OCI-LY3 (cell line): ENCODE measurements around the gene NAT8L.

Experiments used
- H2AFZ ChIP-seq: fragments of 200-600, 300-600 bp; shearing (Covaris generic); 2 replicates; pipeline ENCODE4 v1.6.0; 2014; ENCODE audit warnings: antibody characterized with exemption, low read depth, low read length
- H3K27ac ChIP-seq: fragments of 200-600, 300-600 bp; sonication (generic); 2 replicates; pipeline ENCODE4 v1.5.1; 2014; ENCODE audit warnings: mild to moderate bottlenecking, low read length, moderate library complexity, mixed read lengths
- H3K27me3 ChIP-seq: fragments of 200-600, 300-600 bp; sonication (generic); 2 replicates; pipeline ENCODE4 v1.6.1; 2014; ENCODE audit warnings: low read depth, low read length, mixed read lengths
- H3K36me3 ChIP-seq: fragments of 200-600, 300-600 bp; sonication (generic); replicated peaks from 2 replicates; pipeline ENCODE3; 2014; ENCODE audit warnings: low read depth, low read length, mixed read lengths
- H3K4me1 ChIP-seq: fragments of 300-600, 200-600 bp; sonication (generic); 2 replicates; pipeline ENCODE4 v1.6.1; 2014; ENCODE audit warnings: low read length, mixed read lengths
- H3K4me2 ChIP-seq: fragments of 200-600, 300-600 bp; sonication (generic); 2 replicates; pipeline ENCODE4 v1.6.1; 2014; ENCODE audit warnings: low read length, mixed read lengths
- H3K4me3 ChIP-seq: fragments of 300-600, 200-600 bp; sonication (generic); 2 replicates; pipeline ENCODE4 v1.5.1; 2014; ENCODE audit warnings: antibody characterized with exemption, mild to moderate bottlenecking, low read length, moderate library complexity
- H3K79me2 ChIP-seq: fragments of 300-600, 200-600 bp; shearing (Covaris generic); 2 replicates; pipeline ENCODE4 v1.6.1; 2014; ENCODE audit warnings: mild to moderate bottlenecking, low read length, mixed read lengths
- H3K9ac ChIP-seq: fragments of 300-600, 200-600 bp; shearing (Covaris generic); 2 replicates; pipeline ENCODE4 v1.6.0; 2014; ENCODE audit warnings: mild to moderate bottlenecking, low read length, moderate library complexity
- H3K9me3 ChIP-seq: fragments of 200-600, 300-600 bp; shearing (Covaris generic); 2 replicates; pipeline ENCODE4 v1.6.1; 2014; ENCODE audit warnings: low read length, mixed read lengths; ENCODE audit not compliant: insufficient read depth
- H4K20me1 ChIP-seq: fragments of 200-600, 300-600 bp; sonication (generic); 2 replicates; pipeline ENCODE4 v1.6.1; 2016; ENCODE audit warnings: low read length, mixed read lengths; ENCODE audit not compliant: insufficient read depth
- EZH2phosphoT487 ChIP-seq: fragments of 200-600 bp; shearing (Covaris generic); IDR thresholded peaks from 2 replicates; pipeline ENCODE4 v1.6.1; 2018; ENCODE audit warnings: antibody characterized with exemption, mixed run types, low read depth
- TF ChIP-seq, protein P1 (sequence below): fragments of 200-600, 300-600 bp; sonication (generic); IDR thresholded peaks from 2 replicates; pipeline ENCODE4 v1.5.1; 2014; ENCODE audit warnings: antibody characterized with exemption, low read length, low read depth

The NAT8L gene

GRCh38 chr4:2071252-2071911, 12.3 kb downstream of the NAT8L start:
- H3K79me2 ChIP-seq: no peaks in the 10 kb centered on the region
- H3K27me3 ChIP-seq: no peaks in the 10 kb centered on the region
- no peaks in the 10 kb centered on the region for H3K9me3 ChIP-seq
- H2AFZ ChIP-seq: no peak overlapping the region
- no peak overlapping the region for H3K27ac ChIP-seq
- no peaks in the 10 kb centered on the region for H3K4me1 ChIP-seq
- TF ChIP-seq EZH2phosphoT487: no peak
- TF ChIP-seq, protein P1, sequence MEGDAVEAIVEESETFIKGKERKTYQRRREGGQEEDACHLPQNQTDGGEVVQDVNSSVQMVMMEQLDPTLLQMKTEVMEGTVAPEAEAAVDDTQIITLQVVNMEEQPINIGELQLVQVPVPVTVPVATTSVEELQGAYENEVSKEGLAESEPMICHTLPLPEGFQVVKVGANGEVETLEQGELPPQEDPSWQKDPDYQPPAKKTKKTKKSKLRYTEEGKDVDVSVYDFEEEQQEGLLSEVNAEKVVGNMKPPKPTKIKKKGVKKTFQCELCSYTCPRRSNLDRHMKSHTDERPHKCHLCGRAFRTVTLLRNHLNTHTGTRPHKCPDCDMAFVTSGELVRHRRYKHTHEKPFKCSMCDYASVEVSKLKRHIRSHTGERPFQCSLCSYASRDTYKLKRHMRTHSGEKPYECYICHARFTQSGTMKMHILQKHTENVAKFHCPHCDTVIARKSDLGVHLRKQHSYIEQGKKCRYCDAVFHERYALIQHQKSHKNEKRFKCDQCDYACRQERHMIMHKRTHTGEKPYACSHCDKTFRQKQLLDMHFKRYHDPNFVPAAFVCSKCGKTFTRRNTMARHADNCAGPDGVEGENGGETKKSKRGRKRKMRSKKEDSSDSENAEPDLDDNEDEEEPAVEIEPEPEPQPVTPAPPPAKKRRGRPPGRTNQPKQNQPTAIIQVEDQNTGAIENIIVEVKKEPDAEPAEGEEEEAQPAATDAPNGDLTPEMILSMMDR: no peak
- H3K4me3 ChIP-seq: no peak overlapping the region
- H4K20me1 ChIP-seq: peaks cover 11% of the 10 kb centered on the region; the same call in 1 of the 2 replicates
- H3K9ac ChIP-seq: no peak overlapping the region
- H3K4me2 ChIP-seq: no peak overlapping the region
- peaks cover 7% of the 10 kb centered on the region for H3K36me3 ChIP-seq

DNA sequence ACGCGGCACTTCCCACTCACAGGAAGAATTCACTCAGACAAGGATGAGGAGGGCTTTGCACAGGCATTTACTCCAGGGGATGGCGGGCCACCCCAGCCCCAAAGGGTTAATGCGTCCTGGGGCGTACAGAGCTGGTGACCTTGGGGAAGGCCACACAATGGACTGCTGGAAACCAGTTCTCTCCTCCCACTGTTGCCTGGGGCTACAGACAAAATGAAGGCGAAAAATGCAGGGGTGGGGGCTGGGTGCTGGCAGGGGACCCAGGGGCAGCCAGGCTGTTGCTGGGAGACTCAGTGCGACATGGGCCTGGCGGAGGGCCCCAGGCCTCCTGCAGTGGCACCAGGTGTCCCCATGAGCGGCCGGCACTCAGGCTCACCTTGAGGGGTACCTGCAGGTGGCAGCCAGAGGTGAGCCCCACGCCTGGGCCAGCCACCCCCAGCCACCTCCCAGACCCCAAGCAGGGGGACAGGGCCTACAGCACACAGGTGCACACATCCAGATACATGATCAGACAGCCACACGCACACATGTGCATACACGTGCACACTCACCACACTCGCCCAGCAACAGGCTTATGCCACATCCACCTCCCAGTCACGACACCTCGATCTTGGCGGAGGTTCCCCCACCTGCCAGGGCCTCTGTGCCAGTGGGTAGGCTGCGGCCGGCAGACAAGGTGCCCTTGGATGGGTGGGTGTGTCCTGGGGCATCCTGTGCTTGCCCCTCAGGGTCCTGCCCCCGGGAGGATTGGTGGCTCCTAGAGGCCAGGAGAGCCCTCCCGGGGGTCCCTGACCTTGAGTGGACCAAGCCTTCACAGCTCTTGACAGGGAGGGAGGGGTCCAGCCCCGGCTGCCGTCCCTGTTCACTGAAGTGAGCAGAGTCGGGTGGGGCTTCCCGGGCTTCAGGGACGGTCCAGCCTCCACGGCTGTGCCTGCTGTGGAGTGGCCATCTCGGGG, 13.1 kb downstream of the NAT8L start:
- no peaks in the 10 kb centered on the region for H3K79me2 ChIP-seq
- TF ChIP-seq, protein P1: no peak
- TF ChIP-seq EZH2phosphoT487: no peak
- no peak overlapping the region for H3K4me3 ChIP-seq
- H3K4me1 ChIP-seq: no peaks in the 10 kb centered on the region
- no peaks in the 10 kb centered on the region for H3K9me3 ChIP-seq
- no peak overlapping the region for H2AFZ ChIP-seq
- H3K4me2 ChIP-seq: no peak overlapping the region
- no peak overlapping the region for H3K27ac ChIP-seq
- no peaks in the 10 kb centered on the region for H3K27me3 ChIP-seq
- H3K36me3 ChIP-seq: peaks cover 7% of the 10 kb centered on the region
- H3K9ac ChIP-seq: no peak overlapping the region
- peaks cover 11% of the 10 kb centered on the region; the same call in 1 of the 2 replicates for H4K20me1 ChIP-seq

- peaks cover 2% of the 10 kb centered on the region for H3K36me3 ChIP-seq
- H3K9me3 ChIP-seq: no peaks in the 10 kb centered on the region
- peaks cover 5% of the 10 kb centered on the region; the same call in 1 of the 2 replicates for H4K20me1 ChIP-seq
- no peak overlapping the region for H3K27ac ChIP-seq
- H3K9ac ChIP-seq: no peak overlapping the region
- TF ChIP-seq, protein P1: no peak
- no peak for TF ChIP-seq EZH2phosphoT487
- no peak overlapping the region for H2AFZ ChIP-seq
- H3K27me3 ChIP-seq: no peaks in the 10 kb centered on the region
- no peak overlapping the region for H3K4me3 ChIP-seq
- H3K4me1 ChIP-seq: no peaks in the 10 kb centered on the region
- H3K4me2 ChIP-seq: no peak overlapping the region
- no peaks in the 10 kb centered on the region for H3K79me2 ChIP-seq
These were observed 14.1 kb downstream of the NAT8L start for GRCh38 chr4:2072971-2073807.
